PC-9 (cell line): ENCODE results near the gene FTSJ1. TPM values are rescaled to one million over a fixed set of nuclear protein-coding genes. Genes with fewer than 3 reads are reported as not detected.

Experiments
- BruUV-seq: library from RNA; stranded (reverse); fragments of 400-500 nt; replicated peaks from 2 replicates; lab custom pipeline; 2021; lab: Mats Ljungman, UMichigan
- CTCF ChIA-PET: fragments of 300-600 bp; sonication (Branson Sonifier 250); formaldehyde crosslinking; loops from one replicate; lab custom pipeline; 2022; ENCODE audit warnings: antibody characterized with exemption; lab: Charles Lee
- POLR2A ChIA-PET: fragments of 300-600 bp; sonication (Branson Sonifier 250); formaldehyde crosslinking; loops from one replicate; lab custom pipeline; 2022; ENCODE audit warnings: antibody characterized with exemption; ENCODE audit not compliant: unreplicated experiment; lab: Charles Lee
- DNase-seq, 2 experiments: peaks; one replicate each; pipeline versions ENCODE4 v3.0.0 to v3.0.0-alpha.2; 2015 to 2022; ENCODE audit warnings: mixed read lengths in 1 of 2
- H2AFZ ChIP-seq: fragments of 200-600 bp; sonication (generic); 2 replicates; pipeline ENCODE4 v1.8.1; 2017; ENCODE audit warnings: antibody characterized with exemption
- H3F3A ChIP-seq: fragments of 200-600 bp; sonication (generic); 2 replicates; pipeline ENCODE4 v1.8.1; 2017; ENCODE audit warnings: antibody characterized with exemption, mild to moderate bottlenecking, low read depth; ENCODE audit not compliant: insufficient read depth
- H3K27ac ChIP-seq: fragments of 200-600 bp; sonication (generic); 2 replicates; pipeline ENCODE4 v1.6.1; 2016; ENCODE audit warnings: mixed run types
- H3K27me3 ChIP-seq: fragments of 200-600 bp; sonication (generic); 2 replicates; pipeline ENCODE4 v1.6.1; 2016; ENCODE audit warnings: low read depth, mixed run types; ENCODE audit not compliant: insufficient read depth
- H3K36me3 ChIP-seq: fragments of 200-600 bp; sonication (generic); 2 replicates; pipeline ENCODE4 v1.6.1; 2016; ENCODE audit warnings: low read depth, mixed run types
- H3K4me1 ChIP-seq: fragments of 200-600 bp; sonication (generic); replicated peaks from 2 replicates; pipeline ENCODE4 v1.6.1; 2016; ENCODE audit warnings: mixed run types; ENCODE audit not compliant: insufficient read depth
- H3K4me2 ChIP-seq: fragments of 200-600 bp; sonication (generic); 2 replicates; pipeline ENCODE4 v1.6.1; 2017; ENCODE audit warnings: mixed run types
- H3K4me3 ChIP-seq: fragments of 200-600 bp; sonication (generic); 2 replicates; pipeline ENCODE4 v1.6.1; 2016; ENCODE audit warnings: mixed run types
- H3K79me2 ChIP-seq: fragments of 200-600 bp; sonication (generic); 2 replicates; pipeline ENCODE4 v1.6.1; 2017; ENCODE audit warnings: low read depth, mixed run types
- H3K9me2 ChIP-seq: fragments of 200-600 bp; sonication (generic); 2 replicates; pipeline ENCODE4 v1.8.1; 2017; ENCODE audit warnings: mild to moderate bottlenecking; ENCODE audit not compliant: insufficient read depth
- H3K9me3 ChIP-seq: fragments of 200-600 bp; sonication (generic); 2 replicates; pipeline ENCODE4 v1.8.1; 2016; ENCODE audit warnings: low read depth; ENCODE audit not compliant: insufficient read depth
- H4K20me1 ChIP-seq: fragments of 200-600 bp; sonication (generic); 2 replicates; pipeline ENCODE4 v1.8.1; 2017; ENCODE audit not compliant: insufficient read depth
- EZH2 ChIP-seq: fragments of 200-600 bp; sonication (generic); IDR thresholded peaks from 2 replicates; pipeline ENCODE4 v1.8.0; 2017; ENCODE audit warnings: antibody characterized with exemption, low read depth
- intact Hi-C: fragments of 100-400 bp; cut with micrococcal nuclease; formaldehyde crosslinking; loops from one replicate; pipeline ENCODE4 v1.10.0; 2022; ENCODE audit not compliant: unreplicated experiment
- total RNA-seq: library from RNA; stranded (reverse); gene quantifications from 2 replicates; pipeline ENCODE4 v1.2.3, GENCODE V29; 2021
- TF ChIP-seq, protein P1 (sequence below): fragments of 200-600 bp; sonication (generic); conservative IDR thresholded peaks from 2 replicates; pipeline ENCODE4 v1.6.1; 2017; ENCODE audit warnings: mixed run types, antibody characterized with exemption, mild to moderate bottlenecking, moderate library complexity

The FTSJ1 gene
- total RNA-seq, 1 experiment from 2014 or later: 44.0 TPM

DNA sequence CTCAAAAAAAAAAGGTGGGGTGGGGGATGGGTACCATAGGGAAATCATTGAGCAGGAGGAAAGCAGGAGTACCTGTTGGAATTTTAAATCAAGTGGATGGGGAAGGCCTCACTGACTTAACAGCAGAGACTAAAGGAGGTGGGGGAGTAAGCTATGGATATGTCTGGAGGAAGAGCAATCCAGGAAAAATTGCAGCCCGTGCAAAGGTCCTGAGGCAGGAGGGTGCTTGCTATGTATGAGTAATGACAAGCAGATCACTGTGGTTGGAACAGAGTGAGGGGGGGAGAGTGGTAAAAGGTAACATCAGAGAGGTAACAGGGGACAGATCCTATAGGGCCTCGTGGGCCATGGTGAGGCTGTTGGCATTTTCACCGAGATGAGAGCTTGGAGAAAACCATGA, 4.1 kb downstream of the FTSJ1 start:
- intact Hi-C loops: no loop called here
- H3K4me3 ChIP-seq: no peak overlapping the region
- no peaks in the 10 kb centered on the region for H4K20me1 ChIP-seq
- no peaks in the 10 kb centered on the region for H3K9me3 ChIP-seq
- ChIA-PET CTCF (no interaction called here), POLR2A (interaction anchor here (0.9 kb wide), 1 partner anchor 24 kb away, joined by 9 read pairs; no protein-coding TSS in a partner anchor)
- no peaks in the 10 kb centered on the region for H3F3A ChIP-seq
- no peaks in the 10 kb centered on the region for H3K36me3 ChIP-seq
- H3K27ac ChIP-seq: no peak overlapping the region
- H3K79me2 ChIP-seq: peaks cover 19% of the 10 kb centered on the region
- DNase-seq: no peak
- no TSS peak for BruUV-seq
- no peak overlapping the region for H2AFZ ChIP-seq
- no peak overlapping the region for H3K4me2 ChIP-seq
- H3K27me3 ChIP-seq: no peaks in the 10 kb centered on the region
- no peaks in the 10 kb centered on the region for H3K4me1 ChIP-seq
- H3K9me2 ChIP-seq: no peaks in the 10 kb centered on the region
- no peak for TF ChIP-seq EZH2
- TF ChIP-seq, protein P1, sequence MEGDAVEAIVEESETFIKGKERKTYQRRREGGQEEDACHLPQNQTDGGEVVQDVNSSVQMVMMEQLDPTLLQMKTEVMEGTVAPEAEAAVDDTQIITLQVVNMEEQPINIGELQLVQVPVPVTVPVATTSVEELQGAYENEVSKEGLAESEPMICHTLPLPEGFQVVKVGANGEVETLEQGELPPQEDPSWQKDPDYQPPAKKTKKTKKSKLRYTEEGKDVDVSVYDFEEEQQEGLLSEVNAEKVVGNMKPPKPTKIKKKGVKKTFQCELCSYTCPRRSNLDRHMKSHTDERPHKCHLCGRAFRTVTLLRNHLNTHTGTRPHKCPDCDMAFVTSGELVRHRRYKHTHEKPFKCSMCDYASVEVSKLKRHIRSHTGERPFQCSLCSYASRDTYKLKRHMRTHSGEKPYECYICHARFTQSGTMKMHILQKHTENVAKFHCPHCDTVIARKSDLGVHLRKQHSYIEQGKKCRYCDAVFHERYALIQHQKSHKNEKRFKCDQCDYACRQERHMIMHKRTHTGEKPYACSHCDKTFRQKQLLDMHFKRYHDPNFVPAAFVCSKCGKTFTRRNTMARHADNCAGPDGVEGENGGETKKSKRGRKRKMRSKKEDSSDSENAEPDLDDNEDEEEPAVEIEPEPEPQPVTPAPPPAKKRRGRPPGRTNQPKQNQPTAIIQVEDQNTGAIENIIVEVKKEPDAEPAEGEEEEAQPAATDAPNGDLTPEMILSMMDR: no peak

DNA sequence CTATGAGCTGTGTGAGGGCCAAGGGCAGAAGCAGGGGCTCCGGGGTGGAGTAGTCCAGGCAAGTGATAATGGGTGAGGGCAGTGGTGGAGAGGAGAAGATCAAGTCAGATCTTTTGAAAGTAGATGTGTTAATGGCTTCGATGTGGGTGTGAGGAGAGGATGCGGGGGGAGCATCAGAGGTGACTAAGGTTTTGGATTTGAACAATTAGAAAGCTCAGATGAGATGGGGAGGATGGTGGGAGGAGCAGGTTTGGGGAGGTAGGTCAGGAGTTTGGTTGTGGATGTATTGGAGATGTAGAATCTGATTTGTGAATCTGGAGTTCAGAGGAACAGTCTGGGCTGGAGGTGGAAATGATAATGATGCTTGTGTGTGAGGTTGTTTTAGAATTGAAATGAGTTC, 4.6 kb downstream of the FTSJ1 start:
- intact Hi-C loops: no loop called here
- CTCF ChIA-PET: no interaction called here

DNA sequence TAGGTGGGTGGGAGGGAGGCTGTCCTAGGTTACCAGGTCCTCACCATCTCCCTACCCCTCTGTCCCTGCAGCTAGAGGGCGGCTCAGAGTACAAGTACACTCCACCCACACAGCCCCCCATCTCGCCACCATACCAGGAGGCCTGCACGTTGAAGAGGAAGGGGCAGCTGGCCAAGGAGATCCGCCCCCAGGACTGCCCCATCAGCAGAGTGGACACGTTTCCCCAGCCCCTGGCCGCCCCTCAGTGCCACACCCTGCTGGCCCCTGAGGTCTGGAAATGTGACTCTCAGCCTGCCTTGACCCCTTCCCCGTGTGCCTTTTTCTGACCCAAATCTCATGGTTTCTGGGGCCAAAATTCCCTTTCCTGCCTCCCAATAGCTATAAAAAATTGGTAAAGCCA, 6.5 kb downstream of the FTSJ1 start:
- CTCF ChIA-PET: no interaction called here
- H4K20me1 ChIP-seq: no peaks in the 10 kb centered on the region
- H3K27me3 ChIP-seq: no peaks in the 10 kb centered on the region
- peaks cover 5% of the 10 kb centered on the region; the same call in 1 of the 2 replicates for H3K4me1 ChIP-seq
- POLR2A ChIA-PET: no interaction called here
- H3K9me2 ChIP-seq: no peaks in the 10 kb centered on the region
- no peak overlapping the region for H3K4me2 ChIP-seq
- H3K27ac ChIP-seq: no peak overlapping the region
- H3K4me3 ChIP-seq: no peak overlapping the region
- H3F3A ChIP-seq: peaks cover 13% of the 10 kb centered on the region; the same call in 1 of the 2 replicates
- no peak overlapping the region for H2AFZ ChIP-seq
- BruUV-seq: no TSS peak
- H3K9me3 ChIP-seq: no peaks in the 10 kb centered on the region
- H3K79me2 ChIP-seq: 0 out of 2 replicates have a peak, but pooled peaks cover 5% of the 10 kb centered on the region
- no peaks in the 10 kb centered on the region for H3K36me3 ChIP-seq
- intact Hi-C loops: no loop called here
- TF ChIP-seq, protein P1: no peak
- no peak for TF ChIP-seq EZH2
- DNase-seq: no peak

More for the DNA sequence above, 4.6 kb downstream of the FTSJ1 start:
- no TSS peak for BruUV-seq
- H3K9me2 ChIP-seq: no peaks in the 10 kb centered on the region
- H3K4me1 ChIP-seq: no peaks in the 10 kb centered on the region
- TF ChIP-seq, protein P1: no peak
- TF ChIP-seq EZH2: no peak
- peaks cover 19% of the 10 kb centered on the region for H3K79me2 ChIP-seq
- H3K4me3 ChIP-seq: no peak overlapping the region
- H2AFZ ChIP-seq: no peak overlapping the region
- no peaks in the 10 kb centered on the region for H3K9me3 ChIP-seq
- no peaks in the 10 kb centered on the region; the same call in 1 of the 2 replicates for H3F3A ChIP-seq
- H4K20me1 ChIP-seq: no peaks in the 10 kb centered on the region
- H3K27ac ChIP-seq: no peak overlapping the region
- H3K36me3 ChIP-seq: no peaks in the 10 kb centered on the region
- POLR2A ChIA-PET: interaction anchor here (0.9 kb wide), 1 partner anchor 24 kb away, joined by 9 read pairs; no protein-coding TSS in a partner anchor
- DNase-seq: no peak
- no peak overlapping the region for H3K4me2 ChIP-seq
- H3K27me3 ChIP-seq: no peaks in the 10 kb centered on the region
